CD4-positive, CD25-positive, alpha-beta regulatory T cell (primary cell): ENCODE data around the gene ACTA2. TPM values are rescaled to one million over a fixed set of nuclear protein-coding genes. Genes with fewer than 3 reads are reported as not detected.
"Not testable (repeated sequence)": the region's sequence is repeated elsewhere in the genome, so short reads cannot be mapped to it uniquely, and the experiment has no call there.

Experiments used
- ATAC-seq, 2 donors: fragments of 150-1000 bp; cut with Tn5 transposase; one replicate each; pipeline ENCODE4 v1.10.0; 2021; ENCODE audit warnings: low read depth in 2 of 2, moderate number of reproducible peaks in 2 of 2, moderate library complexity in 1 of 2
- DNase-seq, 3 donors: peaks; one replicate each; pipeline versions ENCODE4 v3.0.0 to v3.0.0-alpha.2; 2012 to 2022; ENCODE audit warnings: mixed read lengths in 1 of 3
- H3K27ac ChIP-seq: one replicate; pipeline ENCODE4 v1.7.0; 2013; ENCODE audit warnings: mild to moderate bottlenecking, low read length; ENCODE audit not compliant: insufficient read depth, poor library complexity, severe bottlenecking
- H3K27me3 ChIP-seq: one replicate; pipeline ENCODE4 v1.7.0; 2013; ENCODE audit warnings: low read length; ENCODE audit not compliant: control insufficient read depth, insufficient read depth
- H3K36me3 ChIP-seq: one replicate; pipeline ENCODE4 v1.7.0; 2013; ENCODE audit warnings: mild to moderate bottlenecking, low read length, moderate library complexity; ENCODE audit not compliant: control insufficient read depth, insufficient read depth
- H3K4me1 ChIP-seq: 2 replicates; pipeline ENCODE4 v1.7.0; 2013; ENCODE audit warnings: mild to moderate bottlenecking, low read length; ENCODE audit not compliant: insufficient read depth, control insufficient read depth, poor library complexity, severe bottlenecking
- H3K4me3 ChIP-seq: one replicate; pipeline ENCODE4 v1.7.0; 2013; ENCODE audit warnings: low read depth, mild to moderate bottlenecking, low read length, moderate library complexity
- H3K9me3 ChIP-seq, 2 experiments: 1 replicate in 1 of 2; 2 replicates in 1 of 2; pipeline ENCODE4 v1.7.0; 2013; ENCODE audit warnings: low read length in 2 of 2, mild to moderate bottlenecking in 1 of 2, moderate library complexity in 1 of 2; ENCODE audit not compliant: control insufficient read depth in 2 of 2
- H3K27ac Mint-ChIP-seq, 3 donors: one replicate each; pipeline ENCODE4 v1.8.0; 2020 to 2022; ENCODE audit warnings: mild to moderate bottlenecking in 3 of 3, mixed read lengths in 3 of 3, moderate library complexity in 2 of 3
- H3K27me3 Mint-ChIP-seq: one replicate; pipeline ENCODE4 v1.8.0; 2022; ENCODE audit warnings: mild to moderate bottlenecking, mixed read lengths
- H3K36me3 Mint-ChIP-seq: one replicate; pipeline ENCODE4 v1.8.0; 2020; ENCODE audit warnings: mixed read lengths
- H3K4me1 Mint-ChIP-seq, 4 donors: one replicate each; pipeline ENCODE4 v1.8.0; 2020 to 2022; ENCODE audit warnings: mixed read lengths in 4 of 4, mild to moderate bottlenecking in 1 of 4
- H3K4me3 Mint-ChIP-seq, 4 donors: one replicate each; pipeline ENCODE4 v1.8.0; 2020 to 2022; ENCODE audit warnings: mild to moderate bottlenecking in 4 of 4, mixed read lengths in 4 of 4, moderate library complexity in 3 of 4
- H3K9me3 Mint-ChIP-seq, 7 donors: one replicate each; pipeline ENCODE4 v1.8.0; 2020 to 2022; ENCODE audit warnings: mixed read lengths in 7 of 7, mild to moderate bottlenecking in 3 of 7, moderate library complexity in 2 of 7
- polyA plus RNA-seq, 4 donors: library from polyadenylated mRNA; unstranded; fragments of 300-500 nt; fragmentation: Illumina TruSeq; gene quantifications; one replicate each; pipeline ENCODE4 v1.2.3, GENCODE V29; 2021
- total RNA-seq: library from RNA; stranded (reverse); gene quantifications from one replicate; pipeline ENCODE4 v1.2.3, GENCODE V29; 2022

The ACTA2 gene
- total and polyA plus RNA-seq, 5 donors from 2014 or later: 26.2 to 65.9 (median 53.1) TPM

DNA sequence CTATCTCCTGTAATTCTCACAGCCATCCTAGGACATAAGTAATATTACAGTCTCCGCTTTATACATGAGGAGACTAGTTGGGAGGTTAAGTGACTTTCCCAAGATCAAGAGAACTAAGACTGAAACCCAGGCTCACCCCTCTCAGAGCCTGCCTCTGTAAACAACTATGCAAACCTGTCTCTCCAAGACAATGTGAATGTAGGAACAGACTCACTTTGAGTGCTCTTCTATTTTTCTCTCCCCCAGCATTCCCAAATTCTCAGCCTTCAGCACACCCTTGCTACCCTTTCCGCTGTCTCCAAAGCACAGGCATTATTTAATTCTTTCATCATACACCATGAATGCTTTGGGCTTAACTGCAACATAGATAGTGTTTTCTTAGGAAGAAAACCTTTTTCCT lies 13.6 kb downstream of the ACTA2 start:
- no peak for DNase-seq
- no peak overlapping the region for H3K4me3 ChIP-seq
- H3K36me3 ChIP-seq: peaks cover 45% of the 10 kb centered on the region
- H3K27me3 ChIP-seq: no peaks in the 10 kb centered on the region
- no peak overlapping the region for H3K27ac ChIP-seq
- no peaks in the 10 kb centered on the region for H3K9me3 ChIP-seq
- Mint-ChIP-seq H3K27me3 (no peaks in the 10 kb centered on the region), H3K4me3 (no peak overlapping the region), H3K27ac (peak overlapping the region in 1 of 3 donors; percentile 11), H3K36me3 (peaks cover 41% of the 10 kb centered on the region), H3K4me1 (peaks cover 5 to 26% (median 17%) of the 10 kb centered on the region in 4 donors), H3K9me3 (no peaks in the 10 kb centered on the region)
- no peak for ATAC-seq
- peaks cover 11% of the 10 kb centered on the region for H3K4me1 ChIP-seq

DNA sequence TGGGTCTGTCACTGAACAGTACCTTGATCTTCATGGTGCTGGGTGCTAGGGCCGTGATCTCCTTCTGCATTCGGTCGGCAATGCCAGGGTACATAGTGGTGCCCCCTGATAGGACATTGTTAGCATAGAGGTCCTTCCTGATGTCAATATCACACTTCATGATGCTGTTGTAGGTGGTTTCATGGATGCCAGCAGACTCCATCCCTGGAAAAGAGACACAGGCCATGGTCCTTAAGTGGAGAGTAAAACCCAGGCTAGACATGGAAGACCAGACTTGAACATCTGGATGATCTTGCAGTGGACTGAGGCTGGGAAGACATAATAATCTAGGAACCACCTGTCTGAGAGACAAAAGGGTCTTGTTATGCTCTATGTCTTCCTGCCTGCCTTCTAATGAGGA lies 14.5 kb downstream of the ACTA2 start:
- no peaks in the 10 kb centered on the region for H3K27me3 Mint-ChIP-seq
- H3K27ac Mint-ChIP-seq: no peak overlapping the region

GRCh38 chr10:88936656-88937055 lies 15.9 kb downstream of the ACTA2 start:
- Histone ChIP-seq H3K27me3 (no peaks in the 10 kb centered on the region), H3K4me1 (peaks cover 11% of the 10 kb centered on the region), H3K4me3 (no peak overlapping the region), H3K27ac (no peak overlapping the region), H3K9me3 (no peaks in the 10 kb centered on the region), H3K36me3 (peaks cover 37% of the 10 kb centered on the region)
- Mint-ChIP-seq H3K4me1 (peaks cover 12 to 33% (median 18%) of the 10 kb centered on the region in 4 donors), H3K9me3 (no peaks in the 10 kb centered on the region), H3K4me3 (no peak overlapping the region), H3K27me3 (no peaks in the 10 kb centered on the region), H3K36me3 (peaks cover 32% of the 10 kb centered on the region), H3K27ac (peak overlapping the region in 2 of 3 donors; percentile 59 to 72)
- no peak for DNase-seq
- ATAC-seq: no peak

More for the DNA sequence above, 14.5 kb downstream of the ACTA2 start:
- H3K36me3 ChIP-seq: peaks cover 37% of the 10 kb centered on the region
- no peaks in the 10 kb centered on the region for H3K27me3 ChIP-seq
- Mint-ChIP-seq H3K4me3 (no peak overlapping the region), H3K9me3 (no peaks in the 10 kb centered on the region), H3K36me3 (peaks cover 35% of the 10 kb centered on the region), H3K4me1 (peaks cover 5 to 26% (median 17%) of the 10 kb centered on the region in 4 donors)
- ATAC-seq (no peak), DNase-seq (no peak)
- no peak overlapping the region for H3K4me3 ChIP-seq
- no peak overlapping the region for H3K27ac ChIP-seq
- H3K9me3 ChIP-seq: no peaks in the 10 kb centered on the region
- H3K4me1 ChIP-seq: peaks cover 11% of the 10 kb centered on the region

GRCh38 chr10:88934900-88935672 lies 17.5 kb downstream of the ACTA2 start:
- no peaks in the 10 kb centered on the region for H3K9me3 ChIP-seq
- Mint-ChIP-seq H3K27me3 (no peaks in the 10 kb centered on the region), H3K9me3 (no peaks in the 10 kb centered on the region), H3K36me3 (peaks cover 28% of the 10 kb centered on the region), H3K4me1 (peaks cover 12 to 27% (median 17%) of the 10 kb centered on the region in 4 donors), H3K27ac (peak overlapping the region; percentile 14 to 92 (median 90)), H3K4me3 (peak overlapping the region; percentile 4 to 48 (median 26))
- H3K36me3 ChIP-seq: peaks cover 25% of the 10 kb centered on the region
- H3K4me3 ChIP-seq: peak overlapping the region; percentile 48
- peak; percentile 70 to 75 for ATAC-seq
- H3K27ac ChIP-seq: peak overlapping the region; percentile 47
- no peaks in the 10 kb centered on the region for H3K27me3 ChIP-seq
- DNase-seq: peak; percentile 59 to 90 (median 78)
- H3K4me1 ChIP-seq: peaks cover 11% of the 10 kb centered on the region

GRCh38 chr10:88933564-88933963 lies 19.0 kb downstream of the ACTA2 start:
- Mint-ChIP-seq H3K27me3 (no peaks in the 10 kb centered on the region), H3K27ac (peak overlapping the region in 2 of 3 donors; percentile 33), H3K4me3 (no peak overlapping the region), H3K4me1 (peaks cover 12 to 27% (median 17%) of the 10 kb centered on the region in 4 donors), H3K9me3 (no peaks in the 10 kb centered on the region), H3K36me3 (peaks cover 21% of the 10 kb centered on the region)
- Histone ChIP-seq H3K36me3 (peaks cover 19% of the 10 kb centered on the region), H3K4me1 (peaks cover 11% of the 10 kb centered on the region), H3K4me3 (no peak overlapping the region), H3K9me3 (no peaks in the 10 kb centered on the region), H3K27me3 (no peaks in the 10 kb centered on the region), H3K27ac (no peak overlapping the region)
- ATAC-seq (no peak), DNase-seq (no peak)

DNA sequence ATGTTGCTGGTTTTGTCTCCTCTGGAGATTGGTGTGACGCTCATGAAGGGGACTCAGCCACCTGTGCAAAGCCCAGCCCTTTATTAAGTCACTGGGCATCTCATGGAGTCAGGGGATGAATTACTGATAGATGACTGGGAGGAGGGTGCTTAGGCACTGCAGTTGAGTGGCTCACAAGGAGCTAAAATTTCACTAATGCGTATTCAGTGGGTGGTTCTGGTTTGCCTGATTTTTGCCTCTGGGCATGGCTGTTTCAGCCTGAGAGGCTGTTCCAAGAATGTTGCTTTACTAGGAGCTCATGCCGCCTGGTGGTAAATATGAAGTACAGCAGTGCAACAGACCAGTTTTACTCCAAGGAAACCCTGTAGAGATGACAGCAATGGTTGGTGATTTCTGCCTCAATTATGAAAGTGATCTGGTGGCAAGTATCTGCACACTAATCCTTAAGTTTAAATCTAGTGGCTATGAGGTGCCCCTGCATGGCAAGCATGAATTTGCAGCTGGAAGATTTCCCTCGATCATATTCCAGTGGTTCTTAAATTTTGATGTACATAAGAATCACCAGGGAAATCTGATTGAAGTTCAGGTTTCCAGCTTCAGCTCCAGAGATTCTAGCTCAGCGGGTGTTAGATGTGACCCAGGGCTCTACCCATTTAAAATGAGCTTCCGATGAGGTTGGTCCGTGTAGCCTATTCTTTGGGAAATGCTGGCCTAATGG lies 19.9 kb downstream of the ACTA2 start:
- Mint-ChIP-seq H3K4me3 (no peak overlapping the region), H3K4me1 (peaks cover 12 to 27% (median 17%) of the 10 kb centered on the region in 4 donors), H3K36me3 (peaks cover 18% of the 10 kb centered on the region), H3K9me3 (no peaks in the 10 kb centered on the region), H3K27ac (peak overlapping the region; percentile 28 to 74 (median 49)), H3K27me3 (no peaks in the 10 kb centered on the region)
- DNase-seq (peak; percentile 12 to 76 (median 54)), ATAC-seq (peak; percentile 64 to 66)
- no peaks in the 10 kb centered on the region for H3K9me3 ChIP-seq
- H3K27me3 ChIP-seq: no peaks in the 10 kb centered on the region
- no peak overlapping the region for H3K27ac ChIP-seq
- peaks cover 15% of the 10 kb centered on the region for H3K36me3 ChIP-seq
- no peak overlapping the region for H3K4me3 ChIP-seq
- peaks cover 11% of the 10 kb centered on the region for H3K4me1 ChIP-seq

DNA sequence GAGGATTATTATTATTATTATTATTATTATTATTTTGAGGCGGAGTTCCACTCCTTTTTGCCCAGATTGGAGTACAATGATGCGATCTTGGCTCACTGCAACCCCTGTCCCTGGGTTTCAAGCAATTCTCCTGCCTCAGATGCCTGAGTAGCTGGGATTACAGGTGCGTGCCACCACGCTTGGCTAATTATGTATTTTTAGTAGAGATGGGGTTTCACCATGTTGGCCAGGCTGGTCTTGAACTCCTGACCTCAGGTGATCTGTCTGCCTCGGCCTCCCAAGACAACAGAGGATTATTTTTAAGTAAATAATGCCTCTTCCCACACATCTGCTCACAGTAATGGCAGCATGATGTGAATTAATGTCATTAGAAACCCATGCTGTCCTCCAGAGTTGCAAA lies 20.5 kb downstream of the ACTA2 start:
- not testable (repeated sequence) for H3K9me3 Mint-ChIP-seq, H3K4me3 Mint-ChIP-seq, DNase-seq, H3K27ac ChIP-seq, H3K27me3 Mint-ChIP-seq, ATAC-seq, H3K4me3 ChIP-seq, H3K27me3 ChIP-seq, H3K9me3 ChIP-seq
- Mint-ChIP-seq H3K27ac (peak overlapping the region in 2 of 3 donors; percentile 28 to 74), H3K36me3 (peaks cover 17% of the 10 kb centered on the region), H3K4me1 (peaks cover 12 to 27% (median 17%) of the 10 kb centered on the region in 4 donors)
- H3K4me1 ChIP-seq: peaks cover 11% of the 10 kb centered on the region
- peaks cover 17% of the 10 kb centered on the region for H3K36me3 ChIP-seq
